GM12892 (cell line): Measurements from ENCODE around the gene TPPP.

ENCODE experiments used
- POLR2A ChIP-seq: IDR thresholded peaks from 2 replicates; pipeline ENCODE4 v1.6.1; 2011; ENCODE audit warnings: low read depth, low read length, control low read depth
- POLR2AphosphoS5 ChIP-seq: IDR thresholded peaks from 2 replicates; pipeline ENCODE4 v1.6.1; 2011; ENCODE audit warnings: low read depth, low read length, control low read depth

GRCh38 chr5:645421-645820 lies 47.7 kb downstream of the TPPP start:
- TF ChIP-seq POLR2AphosphoS5 (no peak), POLR2A (no peak)
